ENCODE measurements around the gene ABR. TPM values are rescaled to one million over a fixed set of nuclear protein-coding genes. Genes with fewer than 3 reads are reported as not detected.

ABR gene
- polyA plus RNA-seq, 3 donors: 19.8 to 160 (median 26.0) TPM

- H2AFZ ChIP-seq (ENCODE audit: insufficient read depth, low read depth, low read length, poor library complexity, severe bottlenecking): no peak overlapping the region
- WGBS (ENCODE audit: insufficient coverage): 92% methylated on average over 5 of the region's 17 CpGs
- peaks cover 18 to 20% of the 10 kb centered on the region in 2 donors for H3K4me1 ChIP-seq (ENCODE audit: control insufficient read depth in 1 of 2, insufficient read depth in 2 of 2, low read length in 2 of 2)
- H3K27ac Mint-ChIP-seq: peak overlapping the region in 2 of 7 donors; percentile 45 to 55
- no peaks in the 10 kb centered on the region for H3K9me3 ChIP-seq (replicated peaks in 1 of 2; ENCODE audit: control insufficient read depth in 1 of 2, insufficient read depth in 1 of 2, low read length in 2 of 2)
- TF ChIP-seq CTCF (IDR thresholded peaks at IDR 0.05): no peak
- H3K9me3 Mint-ChIP-seq: no peaks in the 10 kb centered on the region
- H3K27me3 Mint-ChIP-seq (ENCODE audit: low read depth in 3 of 3): peaks cover 0 to 2% (median 0%) of the 10 kb centered on the region in 3 donors
- H3K36me3 ChIP-seq (replicated peaks in 1 of 2; ENCODE audit: control insufficient read depth in 1 of 2, insufficient read depth in 2 of 2, low read length in 2 of 2): peaks cover 23 to 54% of the 10 kb centered on the region in 2 donors
- no peak for DNase-seq
- no peak overlapping the region for H3K4me3 ChIP-seq (replicated peaks in 1 of 3; ENCODE audit: low read depth in 2 of 3, low read length in 3 of 3)
- no peak overlapping the region for H3K9ac ChIP-seq (ENCODE audit: insufficient read depth, low read length, poor library complexity, severe bottlenecking)
- H3K4me1 Mint-ChIP-seq: peaks cover 30% of the 10 kb centered on the region
- H3K4me3 Mint-ChIP-seq: no peak overlapping the region
- no peaks in the 10 kb centered on the region for H3K27me3 ChIP-seq (ENCODE audit: control insufficient read depth in 2 of 2, insufficient read depth in 2 of 2, low read length in 2 of 2)
- peaks cover 24 to 53% of the 10 kb centered on the region in 2 donors for H3K36me3 Mint-ChIP-seq
- no peak overlapping the region for H3K4me2 ChIP-seq (replicated peaks; ENCODE audit: extremely low read depth, low read length, poor library complexity, severe bottlenecking)
- H3K79me2 ChIP-seq (ENCODE audit: insufficient read depth, low read length): peaks cover 56% of the 10 kb centered on the region
- intact Hi-C loops (cut with micrococcal nuclease): no loop called here
- peaks cover 82% of the 10 kb centered on the region for H4K20me1 ChIP-seq (ENCODE audit: insufficient read depth, low read length)
- no peak overlapping the region for H3K27ac ChIP-seq (ENCODE audit: low read depth in 1 of 2, low read length in 2 of 2)
Observed at GRCh38 chr17:1035546-1036170, 144.1 kb downstream of the ABR start.

- peaks cover 9 to 10% of the 10 kb centered on the region in 2 donors for H3K4me1 ChIP-seq (ENCODE audit: control insufficient read depth in 1 of 2, insufficient read depth in 2 of 2, low read length in 2 of 2)
- peaks cover 82% of the 10 kb centered on the region for H4K20me1 ChIP-seq (ENCODE audit: insufficient read depth, low read length)
- no peak overlapping the region for H3K4me3 ChIP-seq (replicated peaks in 1 of 3; ENCODE audit: low read depth in 2 of 3, low read length in 3 of 3)
- peaks cover 26 to 64% of the 10 kb centered on the region in 2 donors for H3K36me3 ChIP-seq (replicated peaks in 1 of 2; ENCODE audit: control insufficient read depth in 1 of 2, insufficient read depth in 2 of 2, low read length in 2 of 2)
- Mint-ChIP-seq H3K4me1 (peaks cover 21% of the 10 kb centered on the region), H3K27ac (peak overlapping the region in 1 of 7 donors; percentile 45), H3K4me3 (no peak overlapping the region), H3K36me3 (peaks cover 24 to 54% of the 10 kb centered on the region in 2 donors), H3K27me3 (ENCODE audit: low read depth in 3 of 3) (peaks cover 0 to 2% (median 0%) of the 10 kb centered on the region in 3 donors), H3K9me3 (no peaks in the 10 kb centered on the region)
- H3K9me3 ChIP-seq (replicated peaks in 1 of 2; ENCODE audit: control insufficient read depth in 1 of 2, insufficient read depth in 1 of 2, low read length in 2 of 2): no peaks in the 10 kb centered on the region
- no peak for DNase-seq
- intact Hi-C loops (cut with micrococcal nuclease): no loop called here
- TF ChIP-seq CTCF (IDR thresholded peaks at IDR 0.05): no peak
- no peaks in the 10 kb centered on the region for H3K27me3 ChIP-seq (ENCODE audit: control insufficient read depth in 2 of 2, insufficient read depth in 2 of 2, low read length in 2 of 2)
- H3K27ac ChIP-seq (ENCODE audit: low read depth in 1 of 2, low read length in 2 of 2): no peak overlapping the region
- H3K79me2 ChIP-seq (ENCODE audit: insufficient read depth, low read length): peaks cover 53% of the 10 kb centered on the region
- H3K4me2 ChIP-seq (replicated peaks; ENCODE audit: extremely low read depth, low read length, poor library complexity, severe bottlenecking): no peak overlapping the region
- H2AFZ ChIP-seq (ENCODE audit: insufficient read depth, low read depth, low read length, poor library complexity, severe bottlenecking): no peak overlapping the region
- no peak overlapping the region for H3K9ac ChIP-seq (ENCODE audit: insufficient read depth, low read length, poor library complexity, severe bottlenecking)
- 97% methylated on average over 15 of the region's 20 CpGs for WGBS (ENCODE audit: insufficient coverage)
Observed at GRCh38 chr17:1034652-1035210, 145.1 kb downstream of the ABR start.
